ENCODE data around the gene KCNQ1.

KCNQ1 gene

DNA sequence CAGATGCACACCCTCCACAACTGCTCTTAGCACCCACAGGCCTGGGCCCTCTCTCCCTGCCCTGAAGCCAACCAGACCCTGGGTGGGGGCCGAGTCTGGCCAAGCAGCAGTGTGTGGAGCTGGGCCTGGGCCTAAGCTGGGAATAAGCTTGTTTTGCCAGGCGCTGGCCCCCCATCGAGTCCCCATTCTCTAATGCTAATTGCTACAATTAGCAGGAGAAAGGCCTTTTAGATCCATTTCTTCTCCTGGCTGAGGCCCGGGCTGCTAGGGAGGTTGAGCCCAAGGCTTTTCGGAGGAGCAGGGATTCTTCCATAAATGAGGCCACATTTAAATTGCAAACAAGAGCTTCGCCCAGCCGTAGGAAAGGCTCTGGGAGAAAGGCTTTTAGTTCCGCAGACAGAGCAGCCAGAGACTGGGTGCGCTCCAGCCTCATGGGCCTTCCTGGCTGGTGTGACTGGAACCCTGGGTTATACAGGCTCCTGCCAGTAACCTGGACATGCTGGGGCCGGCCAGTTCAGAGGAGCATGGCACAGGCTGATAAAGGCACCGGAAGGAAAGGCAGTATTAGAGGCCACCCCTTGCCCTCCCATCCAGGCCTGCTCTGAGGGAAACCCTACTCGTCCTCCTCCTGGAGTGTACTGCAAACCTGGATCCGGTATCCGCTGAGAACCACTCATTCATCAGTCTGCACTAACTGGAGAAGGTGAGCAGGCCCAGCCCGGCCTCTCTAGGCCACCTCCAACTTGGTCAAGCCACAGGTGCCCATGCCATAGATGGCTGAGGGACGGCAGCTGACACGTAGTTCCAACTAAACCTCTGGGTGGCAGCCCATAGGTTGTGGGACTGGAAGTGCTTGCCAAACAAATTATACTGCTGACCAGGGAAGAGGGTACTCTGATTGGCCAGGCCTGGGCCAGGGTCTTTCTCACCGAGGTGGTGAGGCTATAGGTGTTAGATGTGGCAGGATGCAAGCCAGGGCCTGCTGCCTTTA is 248.8 kb downstream of the KCNQ1 start:
- no peak for DNase-seq

DNA sequence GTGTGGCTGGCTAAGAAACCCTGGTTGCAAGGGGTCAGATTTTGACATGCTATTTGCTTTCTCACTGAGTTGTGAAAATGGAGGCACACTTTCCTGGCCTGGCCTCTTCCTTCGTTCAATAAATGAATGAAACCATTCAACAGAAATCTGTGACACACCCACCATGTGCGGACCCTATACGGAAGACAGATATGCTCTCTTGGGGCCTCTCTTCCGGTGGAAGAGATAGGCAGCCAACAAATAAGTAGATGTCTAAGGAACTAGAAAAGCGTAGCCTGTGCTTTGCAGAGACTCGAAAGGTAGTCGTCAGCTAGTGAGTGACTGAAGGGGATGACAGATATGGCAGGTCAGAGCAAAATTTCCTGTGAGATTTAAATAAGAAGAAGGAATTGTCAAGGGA is 249.7 kb downstream of the KCNQ1 start:
- DNase-seq = no peak

DNA sequence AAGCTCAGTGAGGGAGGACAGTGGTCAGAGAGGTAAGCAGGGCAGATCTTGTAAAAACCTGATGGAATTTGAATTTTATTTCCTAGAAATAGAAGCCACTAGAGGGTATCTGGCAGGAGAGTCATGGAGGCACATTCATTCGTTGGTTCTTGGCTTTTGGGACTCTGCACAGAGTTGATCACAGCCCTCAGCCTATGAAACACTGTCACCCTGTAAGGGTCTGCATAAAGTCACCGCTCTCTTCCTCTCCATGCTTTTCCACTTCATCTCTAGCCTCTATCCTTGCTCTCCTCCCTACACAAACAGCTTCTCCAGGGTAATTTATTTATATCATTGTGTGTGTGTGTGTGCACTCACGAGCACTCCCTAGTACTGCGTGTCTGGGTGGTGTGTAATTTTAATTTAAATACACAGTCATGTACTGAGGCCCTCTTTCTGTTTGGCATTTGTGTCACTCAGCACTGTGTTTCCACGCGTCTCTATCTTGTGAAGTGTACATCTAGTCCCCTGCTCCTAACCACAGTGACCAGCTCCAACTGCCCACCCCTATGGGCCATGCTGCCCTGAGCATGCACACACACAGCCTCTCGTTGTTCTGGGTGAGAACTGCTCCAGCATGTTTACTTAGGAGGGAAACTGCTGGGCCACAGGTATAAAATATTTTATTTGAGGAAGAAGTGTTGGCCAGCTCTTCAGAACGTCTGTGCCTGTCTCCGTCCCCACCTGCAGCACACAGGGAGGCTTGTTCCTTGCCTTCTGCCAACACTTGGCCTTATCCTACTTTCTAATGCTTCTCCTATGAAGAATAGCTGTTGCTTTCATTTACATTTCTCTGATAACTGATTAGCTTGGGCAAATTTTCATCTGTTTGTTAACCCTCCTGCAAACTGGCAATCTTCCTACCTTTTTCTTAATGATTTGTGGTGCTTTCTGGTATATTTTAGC is 250.5 kb downstream of the KCNQ1 start:
- no peak for DNase-seq

DNA sequence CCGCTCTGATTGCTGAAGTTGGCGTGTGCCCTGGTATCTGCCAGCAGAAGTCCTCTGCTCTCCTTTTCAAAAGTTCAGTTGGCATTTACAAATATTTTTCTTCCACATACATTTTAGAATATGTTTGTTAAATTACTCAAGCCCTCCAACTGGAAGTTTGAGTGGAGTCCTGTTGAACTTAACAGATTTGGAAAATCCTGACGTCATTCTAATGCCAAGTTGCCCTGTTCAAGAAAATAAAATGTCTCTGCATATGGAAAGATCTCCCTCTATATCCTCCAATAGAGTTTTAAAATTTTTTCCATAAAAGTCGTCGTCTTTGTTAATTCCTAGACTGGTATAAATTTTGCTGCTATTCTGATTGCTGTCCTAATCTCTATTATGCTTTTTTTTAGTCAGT is 251.6 kb downstream of the KCNQ1 start:
- DNase-seq = no peak

- DNase-seq = no peak
Observed at GRCh38 chr11:2697866-2698265, 253.1 kb downstream of the KCNQ1 start.

DNA sequence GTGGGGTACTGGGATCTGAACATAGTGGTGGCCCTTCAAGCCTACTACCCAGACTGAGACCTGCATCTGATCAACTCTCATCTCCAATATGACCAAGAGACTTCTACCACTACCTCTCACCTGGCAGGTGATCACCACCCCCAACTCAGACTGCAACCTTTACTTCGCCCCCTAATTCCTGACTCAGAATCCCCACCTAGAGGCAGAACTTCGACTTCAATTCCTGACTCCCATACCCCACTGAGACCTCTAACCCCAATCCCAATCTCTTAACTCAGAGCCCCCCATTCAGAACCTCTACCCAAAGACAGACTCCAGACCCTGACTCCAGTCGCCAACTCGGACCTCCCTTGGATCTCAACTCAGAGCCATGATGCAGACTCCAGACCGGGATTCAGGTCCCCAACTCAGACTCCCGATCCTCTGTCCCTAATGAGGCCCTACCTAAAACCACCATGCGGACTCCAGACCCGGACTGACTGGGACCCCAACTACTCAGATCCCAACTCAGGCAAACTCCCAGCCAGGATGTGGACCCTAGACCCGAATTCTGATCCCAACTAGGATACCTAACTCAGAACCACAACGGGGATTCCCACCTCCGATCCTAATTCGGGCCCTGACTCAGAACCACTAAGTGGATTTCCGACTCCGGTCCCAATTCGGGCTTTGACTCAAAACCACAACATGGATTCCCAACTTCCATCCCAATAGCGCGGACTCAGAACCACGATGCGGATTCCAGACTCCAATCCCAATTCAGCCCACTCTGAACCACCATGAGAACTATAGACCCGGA is 253.8 kb downstream of the KCNQ1 start:
- DNase-seq = no peak

GRCh38 chr11:2699185-2699530 is 254.3 kb downstream of the KCNQ1 start:
- DNase-seq = no peak

DNA sequence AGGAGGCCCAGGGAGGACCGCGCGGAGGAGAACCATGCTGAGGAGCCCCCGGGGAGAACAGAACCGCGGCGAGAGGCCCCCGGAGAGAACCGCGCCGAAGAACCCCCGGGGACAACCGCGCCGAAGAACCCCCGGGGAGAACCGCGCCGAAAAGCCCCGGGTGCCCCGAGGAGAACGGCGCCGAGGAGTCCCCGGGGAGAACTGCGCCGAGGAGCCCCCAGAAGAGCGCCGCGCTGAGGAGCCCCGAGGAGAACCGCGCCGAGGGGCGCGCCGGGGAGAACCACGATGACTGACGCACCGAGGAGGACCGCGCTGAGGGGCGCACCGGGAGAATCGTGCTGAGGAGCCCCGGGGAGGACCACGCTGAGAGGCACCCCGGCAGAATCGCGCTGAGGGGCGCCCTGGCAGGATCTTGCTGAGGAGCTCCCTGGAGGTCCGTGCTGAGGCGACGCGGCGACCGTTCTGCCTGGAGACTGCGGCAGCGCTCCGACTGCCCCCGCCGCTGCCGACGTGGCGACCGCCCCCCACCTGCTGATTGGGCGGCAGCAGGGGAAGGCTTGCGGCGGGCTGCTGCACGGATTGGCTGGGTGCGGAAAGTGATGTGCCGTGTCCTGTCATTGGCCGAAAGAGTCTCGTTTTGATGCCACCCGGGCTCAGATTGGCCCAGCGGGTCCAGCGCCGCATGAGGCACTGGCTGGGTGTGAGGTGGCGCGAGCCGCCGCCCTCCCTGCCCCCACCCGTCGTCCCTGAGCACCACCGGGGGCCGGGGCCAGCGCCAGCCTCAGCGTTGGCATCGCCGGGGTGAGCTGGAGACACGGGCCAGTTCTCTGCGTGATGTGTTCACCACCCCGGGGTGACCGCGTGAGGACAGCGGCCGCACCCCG is 255.0 kb downstream of the KCNQ1 start, which contains the start of gene KCNQ1OT1:
Gene KCNQ1OT1 (minus strand): TSS at position 464 of the 884 bp plus-strand sequence.
- peak; percentile 47 for DNase-seq

- DNase-seq = no peak
Observed at GRCh38 chr11:2700415-2701211, 255.8 kb downstream of the KCNQ1 start.

DNA sequence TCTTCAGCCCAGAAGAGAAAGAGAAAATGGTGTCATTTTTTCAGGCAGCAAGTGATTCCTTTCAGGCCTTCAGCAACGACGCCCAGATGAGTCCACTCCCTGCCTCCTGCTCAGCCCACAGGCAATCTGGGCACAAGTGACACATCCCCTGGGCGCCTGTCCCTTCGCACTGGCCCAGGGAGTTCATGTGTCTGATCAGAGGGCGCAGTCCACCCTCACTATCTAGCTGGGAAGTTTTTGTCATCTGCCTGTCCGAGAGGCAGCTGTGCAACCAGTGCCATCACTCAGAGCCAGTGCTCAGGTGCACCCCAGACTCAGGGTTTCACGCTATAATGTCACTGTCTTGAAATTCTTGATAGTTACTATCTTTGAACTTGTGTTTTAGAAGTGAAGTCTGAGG is 256.4 kb downstream of the KCNQ1 start:
- DNase-seq = no peak

- no peak for DNase-seq
Observed at GRCh38 chr11:2701898-2702434, 257.2 kb downstream of the KCNQ1 start.

DNA sequence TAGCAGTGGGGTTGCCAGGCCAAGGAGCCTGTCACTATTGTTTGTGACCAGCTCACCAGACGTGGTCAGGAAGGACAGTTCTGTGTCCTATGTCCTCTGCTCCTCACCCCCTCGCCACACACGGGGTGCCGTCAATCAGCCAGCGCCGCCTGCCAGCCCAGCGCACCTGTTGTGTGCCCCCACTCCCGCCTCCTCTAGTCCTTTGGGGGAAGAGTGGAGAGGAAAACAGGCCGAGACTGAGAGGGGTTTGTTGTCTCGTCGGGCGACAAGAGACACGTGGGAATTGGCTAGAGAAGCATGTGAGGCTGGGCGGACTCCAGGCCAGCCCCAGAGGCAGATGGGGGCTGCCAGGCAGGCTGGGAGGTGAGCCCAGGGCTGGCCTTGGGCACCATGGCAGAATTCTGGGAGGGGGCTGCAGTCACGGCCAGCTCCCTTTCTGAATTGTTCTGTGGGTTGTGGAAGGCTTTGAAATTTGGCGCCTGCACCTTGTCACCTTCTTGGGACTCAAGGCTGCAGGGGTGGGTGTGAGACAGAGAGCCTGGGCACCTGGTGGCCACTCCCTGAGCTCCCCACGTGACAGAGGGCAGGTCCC is 258.1 kb downstream of the KCNQ1 start:
- DNase-seq = no peak

DNA sequence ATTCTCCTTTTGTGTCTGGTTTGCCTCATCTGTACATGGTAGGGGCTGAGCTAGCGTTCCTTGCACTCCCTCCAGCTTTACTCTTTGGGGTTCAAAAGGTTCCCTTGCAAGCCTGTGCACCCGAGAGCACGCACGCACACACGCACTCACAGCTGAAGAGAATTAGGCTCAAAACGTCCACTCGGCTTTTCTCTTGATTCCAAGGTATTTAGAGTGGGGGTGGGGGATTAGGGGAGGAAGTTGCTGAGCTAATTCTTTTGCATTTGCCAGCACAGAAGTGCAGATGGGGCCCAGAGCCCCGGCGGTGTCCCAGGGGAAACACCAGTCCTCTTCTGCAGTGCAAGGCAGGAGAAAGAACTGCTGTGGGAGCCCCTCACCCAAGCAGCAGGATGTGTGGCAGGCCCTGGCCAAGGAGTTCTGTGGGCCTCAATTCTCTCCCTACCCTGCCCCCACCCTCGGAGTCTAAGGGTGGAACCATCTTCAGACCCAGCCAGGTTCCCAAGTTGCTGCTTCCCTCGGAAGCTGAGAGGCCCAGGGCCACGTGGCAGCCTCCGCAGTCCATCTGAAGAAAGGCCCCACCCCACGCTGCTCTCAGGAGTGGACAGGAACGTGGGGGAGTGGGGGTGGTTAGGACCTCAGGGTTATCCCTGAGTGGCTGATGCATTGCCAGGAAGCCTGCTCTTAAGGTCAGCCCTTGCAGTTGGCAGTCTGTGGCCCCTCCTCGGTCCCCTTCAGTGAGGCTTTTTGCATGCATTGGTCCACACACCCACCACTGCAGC is 258.7 kb downstream of the KCNQ1 start:
- no peak for DNase-seq

- no peak for DNase-seq
Observed at GRCh38 chr11:2704356-2704755, 259.5 kb downstream of the KCNQ1 start.

DNA sequence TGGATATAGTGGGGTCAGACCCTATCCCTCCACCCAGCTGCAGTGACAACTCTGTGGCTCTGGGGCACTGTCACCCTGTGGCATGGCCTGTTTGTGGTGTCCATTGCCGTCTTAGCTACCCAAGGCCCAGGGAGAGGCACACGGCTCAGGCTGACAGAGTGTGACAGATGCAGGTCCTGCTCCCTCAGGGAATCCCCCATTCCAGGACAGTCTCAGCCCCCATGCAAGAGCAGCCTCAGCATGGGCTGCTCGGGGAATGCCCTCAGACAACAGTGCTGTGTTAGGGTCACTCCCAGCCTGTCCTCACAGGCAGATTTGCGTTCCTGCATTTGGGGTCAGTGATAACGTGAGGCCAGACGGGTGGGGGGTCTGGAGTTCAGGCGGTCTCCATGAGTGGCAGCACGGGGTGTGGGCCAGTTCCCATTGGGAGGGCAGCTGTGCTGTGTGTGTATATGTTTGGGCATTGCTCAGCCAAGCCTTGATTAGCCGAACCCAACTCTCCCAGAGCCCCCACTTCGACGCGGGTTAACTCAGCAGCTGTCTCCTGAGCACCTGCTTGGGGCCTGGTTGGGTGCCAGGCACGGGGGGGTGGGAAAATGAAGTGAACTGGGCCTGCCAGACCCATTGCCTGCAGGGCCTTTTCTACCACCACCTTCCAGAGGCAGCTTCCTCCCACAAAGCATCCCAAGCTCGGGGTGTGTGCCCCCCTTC is 260.2 kb downstream of the KCNQ1 start:
- DNase-seq = no peak

DNA sequence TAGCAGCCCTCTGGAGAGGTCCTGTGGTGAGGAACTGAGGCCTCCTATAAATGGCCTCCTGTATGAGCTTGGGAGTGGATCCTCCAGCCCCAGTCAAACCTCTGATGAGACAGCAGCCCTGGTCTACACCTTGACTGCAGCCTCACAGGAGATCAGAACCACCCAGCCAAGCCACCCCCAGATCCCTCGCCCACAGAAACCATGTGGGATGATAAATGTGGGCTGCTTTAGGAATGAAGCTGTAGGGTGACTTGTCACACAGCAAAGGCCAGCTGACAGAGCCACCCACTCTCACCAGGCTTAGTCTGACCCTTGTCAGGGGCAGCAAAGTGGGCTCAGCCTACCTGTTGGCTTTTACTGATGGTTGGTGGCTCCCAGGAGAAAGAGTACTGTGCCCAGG is 261.5 kb downstream of the KCNQ1 start:
- DNase-seq = no peak

DNA sequence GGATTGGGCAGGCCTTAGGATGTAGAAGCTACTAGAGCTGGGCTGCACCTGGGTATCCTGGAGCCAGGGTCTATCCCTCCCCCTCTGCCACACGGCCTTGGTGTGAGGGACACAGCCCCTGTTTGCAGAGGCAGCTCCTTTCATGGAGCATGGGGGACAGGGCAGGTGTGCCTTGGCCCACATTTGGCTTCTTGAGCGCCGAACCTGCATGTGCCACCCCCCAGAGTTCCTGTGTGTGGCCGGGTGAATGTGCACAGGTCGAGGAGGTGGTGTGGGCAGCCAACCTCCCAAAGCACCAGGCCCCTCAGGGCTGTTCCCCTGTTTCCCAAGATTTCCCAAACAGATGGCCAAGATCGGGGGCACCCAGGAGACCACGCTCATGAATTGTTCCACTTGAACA is 262.9 kb downstream of the KCNQ1 start:
- no peak for DNase-seq

- DNase-seq = no peak
Observed at GRCh38 chr11:2708151-2708581, 263.4 kb downstream of the KCNQ1 start.

Measured in KG1 (cell line).